CD4-positive, alpha-beta T cell (primary cell): Measurements from ENCODE around the gene PRKN. TPM values are rescaled to one million over a fixed set of nuclear protein-coding genes. Genes with fewer than 3 reads are reported as not detected.

ENCODE experiments used
- ATAC-seq: fragments of 200-7000 bp; cut with Tn5 transposase; one replicate; pipeline ENCODE4 v1.10.0; 2022; ENCODE audit warnings: mild to moderate bottlenecking; ENCODE audit not compliant: poor library complexity
- CTCF ChIA-PET: fragments of 350-600 bp; sonication (Branson Sonifier 250); formaldehyde crosslinking; loops from one replicate; lab custom pipeline; 2021; ENCODE audit warnings: antibody characterized with exemption, inconsistent platforms; lab: Charles Lee
- POLR2A ChIA-PET: fragments of 350-600 bp; sonication (Branson Sonifier 250); formaldehyde crosslinking; loops from one replicate; lab custom pipeline; 2021; ENCODE audit warnings: antibody characterized with exemption, inconsistent platforms; lab: Charles Lee
- DNase-seq, 14 experiments: peaks; one replicate each; pipeline ENCODE4 v3.0.0-alpha.2; 2013 to 2020; ENCODE audit warnings: mixed read lengths in 2 of 14
- H3K27ac ChIP-seq, 2 donors: one replicate each; pipeline versions ENCODE4 v1.5.1 to v1.7.0; 2013; ENCODE audit warnings: low read length in 2 of 2, low read depth in 1 of 2, mild to moderate bottlenecking in 1 of 2
- H3K27me3 ChIP-seq, 2 experiments: 1 replicate in 1 of 2; 2 replicates in 1 of 2; pipeline versions ENCODE4 v1.6.1 to v1.7.0; 2013; ENCODE audit warnings: low read length in 2 of 2, control low read depth in 1 of 2, mild to moderate bottlenecking in 1 of 2, moderate library complexity in 1 of 2; ENCODE audit not compliant: insufficient read depth in 2 of 2, control insufficient read depth in 1 of 2
- H3K36me3 ChIP-seq: one replicate; pipeline ENCODE4 v1.6.1; 2013; ENCODE audit warnings: low read length, control low read depth; ENCODE audit not compliant: insufficient read depth
- H3K4me1 ChIP-seq: one replicate; pipeline ENCODE4 v1.6.1; 2013; ENCODE audit warnings: low read length, control low read depth; ENCODE audit not compliant: insufficient read depth
- H3K4me3 ChIP-seq: one replicate; pipeline ENCODE4 v1.5.1; 2013; ENCODE audit warnings: mild to moderate bottlenecking, low read length, moderate library complexity
- H3K9me3 ChIP-seq, 2 experiments: 1 replicate in 1 of 2; 2 replicates in 1 of 2; pipeline versions ENCODE4 v1.6.1 to v1.7.0; 2013; ENCODE audit warnings: low read length in 2 of 2, mild to moderate bottlenecking in 2 of 2, control low read depth in 1 of 2, moderate library complexity in 1 of 2; ENCODE audit not compliant: control insufficient read depth in 1 of 2, insufficient read depth in 1 of 2
- H3K27ac Mint-ChIP-seq: one replicate; pipeline ENCODE4 v1.8.0; 2020; ENCODE audit warnings: mixed read lengths
- H3K27me3 Mint-ChIP-seq: one replicate; pipeline ENCODE4 v1.8.0; 2021; ENCODE audit warnings: mixed read lengths
- H3K36me3 Mint-ChIP-seq: one replicate; pipeline ENCODE4 v1.8.0; 2021; ENCODE audit warnings: low read depth, mixed read lengths
- H3K4me1 Mint-ChIP-seq: one replicate; pipeline ENCODE4 v1.8.0; 2021; ENCODE audit warnings: low read depth, mixed read lengths
- H3K4me3 Mint-ChIP-seq: one replicate; pipeline ENCODE4 v1.8.0; 2020; ENCODE audit warnings: mild to moderate bottlenecking, mixed read lengths
- H3K9me3 Mint-ChIP-seq: one replicate; pipeline ENCODE4 v1.8.0; 2020; ENCODE audit warnings: mixed read lengths
- CTCF ChIP-seq: fragments of 200-600 bp; IDR thresholded peaks from one replicate; pipeline ENCODE4 v1.8.0; 2022; ENCODE audit warnings: antibody characterized with exemption, mild to moderate bottlenecking
- intact Hi-C, 2 experiments: fragments of 100-400 bp; cut with DNase I in 1 of 2; cut with micrococcal nuclease in 1 of 2; formaldehyde crosslinking; loops; one replicate each; pipeline versions ENCODE4 v1.15.1 to v1.9.0; 2023 to 2025; cut with DNase I, micrococcal nuclease
- total RNA-seq, 174 experiments: library from RNA in 2 of 174; stranded (reverse) in 2 of 174; gene quantifications; one replicate each; pipeline ENCODE4 v1.2.3 and lab custom pipeline; 2021 to 2026

PRKN gene
- total RNA-seq, 2 experiments from 2014 or later, result 5.2 to 5.4 TPM

GRCh38 chr6:162118706-162119105 lies 608.9 kb downstream of the PRKN start:
- no peak for TF ChIP-seq CTCF
- H3K4me3 ChIP-seq, result no peak overlapping the region
- no peaks in the 10 kb centered on the region for H3K4me1 Mint-ChIP-seq
- H3K27me3 Mint-ChIP-seq, result no peaks in the 10 kb centered on the region
- ATAC-seq (no peak), DNase-seq (no peak)
- ChIA-PET POLR2A (no interaction called here), CTCF (no interaction called here)
- H3K27ac ChIP-seq, result no peak overlapping the region
- H3K27me3 ChIP-seq, result no peaks in the 10 kb centered on the region
- no peak overlapping the region for H3K27ac Mint-ChIP-seq
- intact Hi-C loops, result no loop called here
- no peaks in the 10 kb centered on the region for H3K36me3 Mint-ChIP-seq
- no peaks in the 10 kb centered on the region for H3K36me3 ChIP-seq
- peaks cover 7% of the 10 kb centered on the region for H3K9me3 Mint-ChIP-seq
- no peaks in the 10 kb centered on the region for H3K4me1 ChIP-seq
- H3K4me3 Mint-ChIP-seq, result no peak overlapping the region
- H3K9me3 ChIP-seq, result no peaks in the 10 kb centered on the region

GRCh38 chr6:162116902-162117525 lies 610.6 kb downstream of the PRKN start:
- Mint-ChIP-seq H3K4me1 (no peaks in the 10 kb centered on the region), H3K9me3 (peaks cover 10% of the 10 kb centered on the region), H3K36me3 (no peaks in the 10 kb centered on the region), H3K27ac (no peak overlapping the region), H3K4me3 (no peak overlapping the region), H3K27me3 (no peaks in the 10 kb centered on the region)
- DNase-seq, result no peak
- ATAC-seq, result no peak
- H3K27ac ChIP-seq, result no peak overlapping the region
- POLR2A ChIA-PET, result no interaction called here
- CTCF ChIA-PET, result no interaction called here
- no peaks in the 10 kb centered on the region for H3K4me1 ChIP-seq
- no peak overlapping the region for H3K4me3 ChIP-seq
- TF ChIP-seq CTCF, result no peak
- intact Hi-C loops, result no loop called here
- H3K9me3 ChIP-seq, result no peaks in the 10 kb centered on the region
- no peaks in the 10 kb centered on the region for H3K27me3 ChIP-seq
- H3K36me3 ChIP-seq, result no peaks in the 10 kb centered on the region

- ATAC-seq, result no peak
- POLR2A ChIA-PET, result no interaction called here
Observed at GRCh38 chr6:162109480-162110050, 618.0 kb downstream of the PRKN start.

More at GRCh38 chr6:162109480-162110050, 618.0 kb downstream of the PRKN start:
- Histone ChIP-seq H3K36me3 (no peaks in the 10 kb centered on the region), H3K27ac (no peak overlapping the region), H3K4me3 (no peak overlapping the region), H3K4me1 (no peaks in the 10 kb centered on the region), H3K27me3 (no peaks in the 10 kb centered on the region), H3K9me3 (no peaks in the 10 kb centered on the region)
- CTCF ChIA-PET, result no interaction called here
- H3K4me1 Mint-ChIP-seq, result no peaks in the 10 kb centered on the region
- peaks cover 4% of the 10 kb centered on the region for H3K36me3 Mint-ChIP-seq
- no peak overlapping the region for H3K4me3 Mint-ChIP-seq
- intact Hi-C loops, result no loop called here
- no peaks in the 10 kb centered on the region for H3K27me3 Mint-ChIP-seq
- no peak for DNase-seq
- peaks cover 4% of the 10 kb centered on the region for H3K9me3 Mint-ChIP-seq
- H3K27ac Mint-ChIP-seq, result no peak overlapping the region
- TF ChIP-seq CTCF, result no peak
